ENCODE measurements around the gene KLHL26.

DNA sequence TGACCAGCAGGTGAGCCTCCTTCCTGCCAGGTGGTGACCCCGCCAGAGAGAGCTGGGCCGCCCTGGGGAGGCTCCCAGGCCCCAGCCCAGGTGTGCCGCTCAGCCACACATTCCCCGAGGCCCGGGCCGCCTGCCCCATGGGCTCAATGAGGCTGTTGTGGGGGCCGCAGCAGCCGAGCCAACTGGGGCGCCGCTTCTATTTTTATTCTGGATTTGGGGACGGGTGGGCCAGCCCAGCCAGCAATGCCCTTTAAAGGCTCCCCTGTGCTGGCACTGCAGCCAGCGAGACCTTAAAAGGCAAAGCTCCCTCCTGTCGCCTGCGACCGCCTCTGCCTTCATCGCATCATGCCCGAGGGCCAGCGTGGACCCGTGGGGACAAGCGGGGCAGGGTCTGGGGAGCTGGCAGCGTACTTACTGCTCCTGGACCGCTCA, 29.0 kb downstream of the KLHL26 start:
- TF ChIP-seq EZH2phosphoT487 (IDR thresholded peaks at IDR 0.05; ENCODE audit: insufficient read depth, low read depth) = no peak
- TF ChIP-seq EZH2 (IDR thresholded peaks at IDR 0.05; ENCODE audit: insufficient read depth, poor library complexity, severe bottlenecking) = no peak

Measured in GM23248 (cell line).